Measurements from ENCODE around the gene TXNDC5.

The TXNDC5 gene
- 0.94 reads per million for total RNA-seq

- DNase-seq, result peak; percentile 38
These were observed at the start of gene TXNDC5 for GRCh38 chr6:7910654-7911344. Gene TXNDC5 (minus strand): TSS chr6:7910788. CDS start chr6:7910776, 12 bp downstream.

DNA sequence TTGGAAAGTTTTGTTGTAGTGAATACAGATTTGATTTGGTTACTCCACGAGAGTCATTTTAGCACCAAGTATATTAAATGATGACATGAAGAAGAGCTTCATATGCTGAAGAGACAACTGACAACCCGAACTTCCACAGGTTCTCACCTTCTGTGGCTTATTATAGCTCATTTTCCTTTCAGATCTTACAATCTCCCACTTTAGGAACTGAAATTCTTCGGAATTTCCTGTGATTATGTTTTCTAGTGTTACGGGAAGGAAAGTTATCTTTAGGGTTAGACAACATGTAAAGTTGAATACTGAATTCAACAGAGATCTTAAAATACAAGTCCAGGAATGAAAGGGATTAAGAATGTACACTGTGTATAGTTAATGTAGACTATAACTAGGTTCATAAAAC lies 49.6 kb upstream of the TXNDC5 start:
- DNase-seq, result no peak

- DNase-seq, result no peak
These were observed 48.9 kb upstream of the TXNDC5 start for GRCh38 chr6:7959453-7959852.

DNA sequence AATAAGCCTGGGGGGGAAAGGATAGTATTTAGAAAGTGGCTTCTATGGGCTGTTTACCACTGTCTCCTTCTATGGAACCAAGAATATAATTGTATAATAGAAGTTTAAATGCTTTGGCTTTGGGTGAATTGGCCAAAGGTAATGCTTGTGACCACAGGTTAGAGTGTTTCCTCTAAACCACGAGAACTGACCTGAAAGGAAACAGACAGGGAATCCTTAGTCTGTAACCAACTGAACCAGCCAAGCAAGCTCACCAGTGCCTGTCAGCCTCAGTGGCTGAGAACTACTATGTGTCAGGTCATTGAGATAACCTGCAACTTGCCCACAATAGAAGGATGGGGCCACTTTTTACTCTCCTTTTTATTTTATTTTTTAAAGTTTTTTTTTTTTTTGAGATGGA lies 47.9 kb upstream of the TXNDC5 start:
- no peak for DNase-seq

DNA sequence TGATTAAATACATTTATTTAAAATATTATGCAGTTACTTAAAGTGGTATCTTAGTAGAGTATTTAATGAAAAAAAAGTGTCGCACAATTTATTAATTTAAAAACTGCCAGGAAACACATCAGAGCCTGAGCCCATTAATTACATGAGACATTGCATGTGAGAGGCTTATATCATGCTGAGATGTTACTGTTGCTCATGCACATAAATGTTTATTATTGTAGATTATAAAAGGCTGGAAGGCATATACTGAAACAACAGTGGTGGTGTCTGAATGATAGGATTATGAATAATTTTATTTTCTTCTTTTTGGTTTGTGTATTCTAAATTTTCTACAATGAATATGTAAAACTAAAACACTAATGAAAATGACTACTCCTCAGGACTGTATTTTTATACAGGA lies 45.7 kb upstream of the TXNDC5 start:
- DNase-seq, result no peak

DNA sequence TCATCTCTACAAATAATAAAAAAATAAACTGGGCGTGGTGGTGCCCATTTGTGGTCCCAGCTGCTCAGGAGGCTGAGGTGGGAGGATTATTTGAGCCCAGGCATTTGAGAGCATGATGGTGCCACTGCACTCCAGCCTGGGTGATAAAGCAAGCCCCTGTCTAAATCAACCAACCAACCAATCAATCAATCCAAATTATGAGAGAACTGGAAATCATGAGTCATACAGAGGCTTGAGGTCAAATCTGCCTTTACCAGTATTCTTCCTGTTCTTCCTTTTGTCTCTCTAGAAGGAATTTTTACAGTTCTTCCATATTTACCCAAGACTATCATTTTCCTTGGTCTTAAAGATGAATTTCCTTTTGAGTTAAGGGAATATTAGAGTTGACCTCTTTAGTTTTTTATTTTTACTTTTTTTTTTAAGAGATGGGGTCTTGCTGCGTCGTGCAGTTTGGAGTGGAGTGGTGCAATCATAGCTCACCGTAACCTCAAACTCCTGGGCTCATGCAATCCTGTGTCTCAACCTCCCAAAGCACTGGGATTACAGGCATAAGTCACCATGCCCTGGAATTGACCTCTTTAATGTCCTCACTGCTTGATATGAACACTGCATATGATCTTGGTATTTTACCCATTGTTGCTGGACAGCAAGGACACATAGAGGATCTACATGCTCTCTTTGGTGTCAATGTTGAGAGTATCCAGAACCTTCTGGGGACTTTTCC lies 44.1 kb upstream of the TXNDC5 start:
- no peak for DNase-seq

DNA sequence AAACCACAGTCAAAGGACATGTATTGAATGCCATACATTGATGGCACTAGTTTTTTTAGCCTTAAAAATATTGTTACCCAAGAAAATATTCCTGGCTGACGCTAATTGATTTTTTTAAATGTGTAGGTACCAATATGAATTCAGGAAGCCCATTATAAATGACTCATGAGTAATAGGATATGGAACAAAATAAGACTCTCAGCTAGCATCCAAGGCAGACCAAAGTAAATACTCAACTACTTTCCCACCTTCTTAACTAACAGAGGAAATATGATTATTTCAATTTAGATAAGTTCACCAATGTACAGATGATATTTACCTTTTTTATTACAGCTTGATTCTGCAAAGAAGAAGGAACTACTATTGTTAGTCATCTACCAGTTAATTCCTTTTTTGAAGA lies 43.2 kb upstream of the TXNDC5 start:
- no peak for DNase-seq

- no peak for DNase-seq
These were observed 29.3 kb upstream of the TXNDC5 start for GRCh38 chr6:7939864-7940228.

DNA sequence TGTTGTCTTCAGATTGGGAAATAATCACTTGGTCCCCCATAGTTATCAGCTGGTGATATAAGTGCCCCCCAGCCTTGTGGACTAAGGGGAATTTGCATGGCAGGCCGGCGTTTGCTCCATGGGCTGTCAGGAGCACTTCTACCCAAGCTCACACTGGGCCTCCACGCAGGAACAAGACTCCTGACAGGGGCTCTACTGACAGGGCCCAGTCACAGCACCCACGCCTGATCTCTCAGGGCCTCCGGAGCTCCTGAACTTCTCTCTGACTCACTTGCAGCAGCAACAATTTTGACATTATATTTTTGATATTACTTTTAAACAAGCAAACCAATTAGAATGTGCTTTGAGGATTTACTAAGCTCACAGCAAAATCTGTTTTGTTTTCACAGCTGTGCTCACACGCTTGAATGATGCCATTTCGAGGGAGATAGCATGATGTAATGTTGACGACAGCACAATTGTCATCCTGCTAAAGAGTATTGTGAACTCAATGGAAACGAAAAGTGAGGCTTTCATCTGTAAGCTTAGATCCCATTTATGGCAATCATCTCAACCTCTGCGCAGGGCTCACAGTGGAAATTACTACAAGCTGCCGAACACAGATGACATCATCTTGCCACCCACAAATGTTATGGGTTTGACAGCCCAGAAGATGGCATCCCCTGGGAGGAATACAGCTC lies 28.7 kb upstream of the TXNDC5 start:
- no peak for DNase-seq

DNA sequence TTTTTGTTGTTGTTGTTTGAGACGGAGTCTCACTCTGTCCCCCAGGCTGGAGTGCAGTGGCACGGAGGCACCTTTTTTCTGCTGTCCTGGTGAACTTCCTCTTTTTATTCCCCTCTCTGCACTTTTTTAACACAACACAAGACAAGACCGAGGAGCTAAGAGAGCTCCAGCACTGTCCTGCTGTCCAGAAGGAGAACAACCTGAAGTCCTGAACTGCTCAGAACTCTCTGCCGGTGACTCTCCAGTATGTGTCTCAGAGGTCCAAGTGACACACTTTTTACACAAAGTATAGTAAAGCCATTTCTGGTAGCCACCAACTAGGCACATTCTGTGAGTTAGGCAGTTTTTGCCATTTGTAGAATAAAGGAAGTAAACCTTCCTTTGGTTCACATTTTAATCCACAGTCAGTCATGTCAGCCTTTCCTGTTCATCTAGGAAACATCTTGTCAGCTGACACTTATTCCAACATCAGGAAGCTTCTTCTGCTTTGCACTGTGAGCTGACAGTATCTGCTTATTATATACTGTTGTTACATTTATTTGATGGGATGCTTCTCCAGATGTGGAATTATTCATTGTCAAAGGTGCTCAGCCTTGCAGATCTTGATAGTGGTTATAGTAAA lies 28.1 kb upstream of the TXNDC5 start:
- no peak for DNase-seq

DNA sequence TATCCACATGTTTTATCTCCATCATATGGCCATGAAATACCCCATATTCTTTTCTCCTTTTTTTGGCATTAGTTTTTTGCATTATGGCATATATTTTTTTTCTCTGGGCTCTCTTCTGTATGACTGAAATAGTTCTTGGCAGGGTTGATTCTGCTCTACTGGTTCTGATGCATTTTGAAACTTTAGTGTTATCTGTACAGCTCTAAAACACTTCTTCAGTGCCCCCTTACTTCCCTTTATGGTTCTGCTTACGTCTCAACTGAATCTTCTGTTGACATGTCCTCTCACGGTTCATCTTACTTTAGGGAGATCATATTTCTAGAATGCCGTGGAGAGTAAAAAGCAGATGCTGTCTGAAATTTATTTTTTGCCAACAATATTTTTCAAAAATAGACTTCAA lies 23.2 kb upstream of the TXNDC5 start:
- DNase-seq, result no peak

GRCh38 chr6:7932625-7933024 lies 22.0 kb upstream of the TXNDC5 start:
- DNase-seq, result no peak

- DNase-seq, result no peak
These were observed 14.3 kb upstream of the TXNDC5 start for GRCh38 chr6:7924867-7925266.

DNA sequence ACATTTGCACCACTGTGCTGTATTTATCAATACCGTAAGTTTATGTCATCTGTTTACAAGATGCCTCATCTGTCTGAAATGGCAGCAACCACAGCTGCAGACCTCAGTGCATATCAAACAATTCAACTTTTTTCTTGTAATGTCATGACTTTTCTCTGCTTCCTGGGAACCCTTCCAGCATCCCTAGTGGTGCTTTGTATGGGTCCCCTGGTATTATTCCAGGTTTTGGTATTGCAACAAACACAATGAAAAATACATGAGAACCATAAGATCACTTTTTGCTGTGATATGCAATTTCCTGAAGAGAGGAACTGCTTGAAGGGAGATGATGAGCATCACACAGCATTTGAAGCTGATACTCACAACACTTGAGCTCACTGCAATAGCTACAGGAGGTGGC lies 12.0 kb upstream of the TXNDC5 start:
- no peak for DNase-seq

DNA sequence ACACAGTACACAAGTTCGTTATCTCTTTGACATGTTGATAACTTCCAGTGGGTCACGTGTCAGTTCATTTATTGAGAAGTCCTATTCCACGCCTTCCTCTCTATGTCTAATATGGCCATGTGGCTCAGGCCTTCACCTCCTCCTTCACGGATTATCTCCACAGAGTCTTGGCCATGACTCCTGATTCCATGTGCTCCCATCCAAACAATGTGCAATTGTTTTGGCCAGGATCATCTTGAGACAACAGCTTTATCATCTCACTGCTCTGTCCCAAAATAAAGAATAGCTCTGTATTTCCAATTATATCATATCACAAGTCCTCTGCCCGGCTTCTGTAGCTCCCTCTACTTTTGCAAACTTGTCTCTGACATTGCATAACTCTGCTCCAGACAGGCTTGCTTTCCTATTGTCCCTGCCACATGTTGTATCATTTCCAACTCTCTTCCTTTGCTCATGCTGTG lies 11.1 kb upstream of the TXNDC5 start:
- no peak for DNase-seq

DNA sequence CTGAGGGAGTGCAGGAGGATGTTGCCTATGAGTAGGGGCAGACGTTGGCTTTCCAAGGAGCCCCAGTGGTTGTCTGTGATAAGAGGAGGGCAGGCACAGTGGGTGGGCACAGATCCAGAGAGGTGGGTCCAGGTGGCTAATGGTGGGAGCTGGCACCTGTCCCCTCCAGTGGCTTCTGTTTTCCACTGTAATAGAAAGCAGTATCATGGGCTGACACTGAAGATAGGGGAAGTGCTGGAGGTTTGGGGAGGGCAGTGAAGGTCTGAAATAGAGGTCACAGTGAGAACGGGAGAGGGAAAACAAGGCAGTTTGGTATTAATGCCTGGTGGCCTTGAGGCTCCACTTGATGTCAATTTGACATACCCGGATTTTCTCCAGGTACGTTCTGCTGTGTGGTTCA lies 10.5 kb upstream of the TXNDC5 start:
- DNase-seq, result no peak

- no peak for DNase-seq
These were observed 9.8 kb upstream of the TXNDC5 start for GRCh38 chr6:7920425-7920824.

GRCh38 chr6:7919871-7920270 lies 9.3 kb upstream of the TXNDC5 start:
- no peak for DNase-seq

GRCh38 chr6:7918403-7918802 lies 7.8 kb upstream of the TXNDC5 start:
- DNase-seq, result no peak

- DNase-seq, result no peak
These were observed 7.1 kb upstream of the TXNDC5 start for GRCh38 chr6:7917729-7918128.

DNA sequence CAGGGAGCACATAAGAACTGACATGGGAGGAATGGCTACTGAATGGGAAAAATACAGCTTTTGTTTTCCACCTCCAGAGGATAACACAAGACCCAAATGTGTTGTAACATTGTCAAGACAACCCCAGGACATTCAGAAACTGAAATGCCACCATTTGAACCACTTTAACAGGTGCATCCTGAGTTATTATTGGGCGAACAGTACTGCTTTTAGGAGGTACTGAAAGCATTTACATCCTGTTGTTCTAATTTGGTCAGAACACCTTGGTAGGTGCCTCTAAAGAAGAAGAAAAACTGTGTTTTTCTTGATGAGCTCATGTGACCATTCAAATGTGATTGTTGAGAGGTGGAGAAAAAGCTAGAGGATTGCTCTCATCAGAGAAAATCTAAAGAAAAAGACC lies 6.4 kb upstream of the TXNDC5 start:
- no peak for DNase-seq

DNA sequence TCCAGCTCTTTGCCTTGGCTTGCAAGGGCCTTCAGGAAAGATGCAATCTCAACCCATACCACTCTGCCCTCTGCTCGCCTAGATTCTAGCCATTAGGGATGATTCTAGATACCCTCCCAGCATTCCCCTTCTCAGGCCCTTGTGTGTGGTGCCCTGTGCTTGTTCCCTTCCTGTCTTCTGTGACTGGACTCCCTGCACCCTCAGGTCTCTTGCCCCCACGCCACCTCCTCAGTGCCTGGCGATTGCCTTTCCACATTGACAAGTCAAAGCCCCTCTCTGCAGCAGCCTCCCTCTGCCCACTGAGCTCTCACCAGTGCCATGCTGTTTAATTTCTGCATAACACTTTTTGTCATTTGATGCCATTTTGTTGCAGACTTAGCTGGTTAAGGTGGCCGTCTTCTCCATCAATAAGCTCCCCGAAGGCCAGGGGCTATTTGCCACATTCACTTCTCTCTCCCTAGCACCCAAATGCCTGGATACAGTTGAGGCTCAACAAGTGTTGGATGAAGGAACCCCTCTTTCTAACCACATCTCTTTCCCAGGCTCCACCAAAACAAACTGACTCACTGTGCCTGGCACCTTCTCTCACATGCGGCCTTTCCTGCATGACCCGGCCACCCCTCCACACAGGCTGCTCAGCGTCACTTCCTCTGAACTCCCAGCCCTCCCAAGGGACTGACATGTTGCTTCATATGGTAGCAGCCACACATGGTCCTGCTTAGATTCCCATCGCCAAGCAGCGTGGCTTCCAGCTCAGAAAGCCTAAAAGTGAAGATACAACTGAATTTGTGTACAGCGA lies 4.6 kb upstream of the TXNDC5 start:
- no peak for DNase-seq

DNA sequence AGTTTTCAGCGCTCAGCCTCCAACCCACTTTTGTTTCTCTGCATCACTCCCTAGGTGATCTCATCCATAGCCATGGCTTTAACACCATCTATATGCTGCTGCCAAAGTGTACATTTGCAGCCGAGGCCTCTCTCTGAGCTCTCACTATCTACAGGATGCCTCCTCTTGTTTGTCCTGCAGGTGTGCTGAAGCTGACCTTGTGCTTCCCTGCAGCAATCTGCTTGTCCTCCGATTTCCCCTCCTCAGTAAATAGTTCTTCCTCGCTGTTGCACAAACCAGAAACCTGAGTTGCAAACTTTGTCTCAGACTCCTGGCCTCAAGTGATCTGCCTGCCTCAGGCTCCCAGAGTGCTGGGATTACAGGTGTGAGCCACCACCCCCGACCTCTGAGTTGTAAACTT lies 3.7 kb upstream of the TXNDC5 start:
- no peak for DNase-seq
